HepG2 (cell line): ENCODE data around the gene LINGO3. TPM values are rescaled to one million over a fixed set of nuclear protein-coding genes. Genes with fewer than 3 reads are reported as not detected.

Source experiments
- ATAC-seq: fragments of 200-7000 bp; cut with Tn5 transposase; 3 replicates; pipeline ENCODE4 v1.9.1; 2020; ENCODE audit warnings: mild to moderate bottlenecking, moderate library complexity
- BruUV-seq: library from RNA; stranded (reverse); fragments of 400-500 nt; replicated peaks from 2 replicates; lab custom pipeline; 2021; lab: Mats Ljungman, UMichigan
- CTCF ChIA-PET: fragments of 300-600 bp; formaldehyde crosslinking; extraction: SDS; loops from one replicate; lab custom pipeline; 2021; ENCODE audit warnings: low total read pairs, inconsistent platforms, low intra/inter-chr PET ratio; lab: Yijun Ruan, JAX
- POLR2A ChIA-PET: fragments of 350-600 bp; sonication (Branson Sonifier 250); formaldehyde crosslinking; loops from one replicate; lab custom pipeline; 2020; ENCODE audit warnings: antibody characterized with exemption, inconsistent platforms; lab: Yijun Ruan, JAX
- DNase-seq: peaks from one replicate; pipeline ENCODE4 v3.0.0-alpha.2; 2015; ENCODE audit warnings: low spot score
- FAIRE-seq: peaks from 3 replicates; lab custom pipeline; 2011; peaks lifted over from hg19 to GRCh38; lab: Jason Lieb, UNC
- H2AFZ ChIP-seq: one replicate; pipeline ENCODE4 v1.6.1; 2011; ENCODE audit warnings: low read length, inconsistent platforms
- H3K27ac ChIP-seq: fragments of 300-600 bp; 3 replicates; pipeline ENCODE4 v1.8.0; 2011; ENCODE audit warnings: mixed run types, mild to moderate bottlenecking, mixed read lengths, low read length, inconsistent platforms; ENCODE audit not compliant: insufficient read depth; ENCODE audit errors: extremely low read length
- H3K27me3 ChIP-seq, 2 experiments: fragments of 200-600 bp in 1 of 2; 2 replicates in 1 of 2; 3 replicates in 1 of 2; pipeline versions ENCODE4 v1.6.0 to v1.8.0; 2011; ENCODE audit warnings: low read length in 2 of 2, mild to moderate bottlenecking in 2 of 2, moderate library complexity in 2 of 2, inconsistent platforms in 1 of 2; ENCODE audit not compliant: insufficient read depth in 2 of 2, control insufficient read depth in 1 of 2
- H3K36me3 ChIP-seq, 2 experiments: fragments of 200-600 bp in 1 of 2; replicated peaks in 1 of 2; 2 replicates in 1 of 2; 3 replicates in 1 of 2; pipeline versions ENCODE4 v1.5.1 to v1.8.0; 2011; ENCODE audit warnings: low read length in 2 of 2, inconsistent platforms in 1 of 2; ENCODE audit not compliant: insufficient read depth in 2 of 2, control insufficient read depth in 1 of 2
- H3K4me1 ChIP-seq: 2 replicates; pipeline ENCODE4 v1.5.1; 2012; ENCODE audit warnings: low read length, inconsistent platforms; ENCODE audit not compliant: insufficient read depth
- H3K4me2 ChIP-seq: 2 replicates; pipeline ENCODE4 v1.6.0; 2011; ENCODE audit warnings: low read depth, low read length, inconsistent platforms
- H3K4me3 ChIP-seq, 3 experiments: fragments of 200-600 bp in 1 of 3; sonication (generic), shearing (Covaris generic) in 1 of 3; replicated peaks in 1 of 3; 2 replicates each; pipeline ENCODE4 v1.5.1; 2011 to 2016; ENCODE audit warnings: low read length in 3 of 3, inconsistent platforms in 2 of 3, low read depth in 2 of 3, mild to moderate bottlenecking in 2 of 3, control low read depth in 1 of 3, mixed read lengths in 1 of 3; ENCODE audit not compliant: insufficient read depth in 1 of 3
- H3K79me2 ChIP-seq: one replicate; pipeline ENCODE4 v1.6.1; 2011; ENCODE audit warnings: low read length, inconsistent platforms; ENCODE audit not compliant: insufficient read depth
- H3K9ac ChIP-seq: 2 replicates; pipeline ENCODE4 v1.6.0; 2011; ENCODE audit warnings: mild to moderate bottlenecking, low read depth, low read length, inconsistent platforms; ENCODE audit not compliant: insufficient read depth
- H3K9me3 ChIP-seq: 2 replicates; pipeline ENCODE4 v1.5.1; 2012; ENCODE audit warnings: mild to moderate bottlenecking, low read length
- H4K20me1 ChIP-seq: 2 replicates; pipeline ENCODE4 v1.6.0; 2011; ENCODE audit warnings: inconsistent platforms, mild to moderate bottlenecking, low read length, moderate library complexity; ENCODE audit not compliant: insufficient read depth
- ZNF567 ChIP-seq: sonication (generic); formaldehyde crosslinking; IDR thresholded peaks from 2 replicates; pipeline ENCODE4 v1.8.1; 2023; ENCODE audit warnings: mild to moderate bottlenecking, missing genetic modification reagents, borderline replicate concordance
- WGBS: methylation state at CpG from one replicate; pipeline ENCODE4 v1.1.6; 2017; ENCODE audit warnings: low lambda C conversion rate; 5-methylcytosine and 5-hydroxymethylcytosine counted together
- in situ Hi-C: cut with HindIII; loops from 2 replicates; pipeline ENCODE4 v1.10.0; 2017; ENCODE audit warnings: low pct_unique_long_range_greater_than_20kb; ENCODE audit not compliant: extremely low pct_ligation_motif_present
- intact Hi-C: fragments of 100-400 bp; cut with micrococcal nuclease; formaldehyde crosslinking; loops from one replicate; pipeline ENCODE4 v1.10.0; 2022; ENCODE audit not compliant: unreplicated experiment
- polyA plus RNA-seq, 8 experiments: library from polyadenylated mRNA; depleted of rRNA in 3 of 8; stranded (reverse) in 7 of 8; unstranded in 1 of 8; fragments of >200 nt; fragmentation: Illumina TruSeq in 4 of 8; extraction: Trizol in 4 of 8; gene quantifications; 2 replicates each; pipeline versions ENCODE4 v1.2.1 to v1.2.3, GENCODE V29; 2011 to 2016; ENCODE audit warnings: low read depth in 4 of 8, missing spikeins in 1 of 8, mixed read lengths in 1 of 8; ENCODE audit not compliant: insufficient read depth in 1 of 8
- total RNA-seq, 5 experiments: library from RNA; depleted of rRNA; stranded (reverse); fragments of >200 nt; fragmentation: Illumina TruSeq; extraction: Trizol; gene quantifications; 2 replicates each; pipeline ENCODE4 v1.2.3, GENCODE V29; 2016; ENCODE audit warnings: low read depth in 1 of 5
- TF ChIP-seq, protein P1 (sequence below): sonication (generic); formaldehyde crosslinking; IDR thresholded peaks from 2 replicates; pipeline ENCODE4 v1.5.1; 2020; ENCODE audit warnings: mild to moderate bottlenecking, missing genetic modification reagents, moderate library complexity

LINGO3 gene
- total and polyA plus RNA-seq, 2 of the 13 experiments (the other 11 are each of a cell fraction or from before 2014, with no cell fraction given), result not detected

DNA sequence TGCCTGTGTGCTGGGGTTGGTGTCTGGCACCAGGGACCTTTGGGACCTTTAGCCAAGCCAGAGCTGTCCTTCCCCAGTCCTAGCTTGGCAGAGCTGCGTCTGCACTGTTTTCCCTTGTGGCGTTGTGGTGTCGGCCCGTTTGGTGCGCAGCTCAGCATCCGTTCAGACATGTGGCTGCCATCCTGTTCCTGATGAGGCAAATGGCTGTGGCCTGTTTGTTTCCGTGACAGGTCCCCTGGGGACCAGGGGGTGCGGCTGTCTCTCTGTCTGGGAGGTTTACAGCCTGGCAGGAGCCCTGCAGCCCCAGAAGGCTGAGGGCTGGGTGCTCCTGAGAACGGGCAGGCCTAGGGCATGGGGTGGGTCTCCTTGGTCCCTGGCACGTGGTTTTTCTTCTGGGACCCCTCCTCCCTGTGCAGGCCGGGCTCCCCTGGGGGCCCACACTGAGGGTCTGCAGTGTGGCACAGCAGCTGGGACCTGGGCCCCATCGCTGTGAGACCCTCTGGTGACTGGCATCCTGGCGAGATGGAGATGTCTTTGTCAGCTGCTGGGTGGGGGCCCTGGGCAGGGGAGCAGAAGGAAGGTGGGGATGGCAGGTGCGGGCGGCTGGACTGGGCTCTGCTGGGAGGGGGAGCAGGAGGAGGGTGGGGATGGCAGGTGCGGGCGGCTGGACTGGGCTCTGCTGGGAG lies 24.5 kb upstream of the LINGO3 start:
- Histone ChIP-seq H3K27me3 (no peaks in the 10 kb centered on the region; a peak in 1 of 5 replicates), H3K36me3 (no peaks in the 10 kb centered on the region), H3K9me3 (no peaks in the 10 kb centered on the region)
- CTCF ChIA-PET, result no interaction called here
- TF ChIP-seq ZNF567, result no peak
- TF ChIP-seq, protein P1, sequence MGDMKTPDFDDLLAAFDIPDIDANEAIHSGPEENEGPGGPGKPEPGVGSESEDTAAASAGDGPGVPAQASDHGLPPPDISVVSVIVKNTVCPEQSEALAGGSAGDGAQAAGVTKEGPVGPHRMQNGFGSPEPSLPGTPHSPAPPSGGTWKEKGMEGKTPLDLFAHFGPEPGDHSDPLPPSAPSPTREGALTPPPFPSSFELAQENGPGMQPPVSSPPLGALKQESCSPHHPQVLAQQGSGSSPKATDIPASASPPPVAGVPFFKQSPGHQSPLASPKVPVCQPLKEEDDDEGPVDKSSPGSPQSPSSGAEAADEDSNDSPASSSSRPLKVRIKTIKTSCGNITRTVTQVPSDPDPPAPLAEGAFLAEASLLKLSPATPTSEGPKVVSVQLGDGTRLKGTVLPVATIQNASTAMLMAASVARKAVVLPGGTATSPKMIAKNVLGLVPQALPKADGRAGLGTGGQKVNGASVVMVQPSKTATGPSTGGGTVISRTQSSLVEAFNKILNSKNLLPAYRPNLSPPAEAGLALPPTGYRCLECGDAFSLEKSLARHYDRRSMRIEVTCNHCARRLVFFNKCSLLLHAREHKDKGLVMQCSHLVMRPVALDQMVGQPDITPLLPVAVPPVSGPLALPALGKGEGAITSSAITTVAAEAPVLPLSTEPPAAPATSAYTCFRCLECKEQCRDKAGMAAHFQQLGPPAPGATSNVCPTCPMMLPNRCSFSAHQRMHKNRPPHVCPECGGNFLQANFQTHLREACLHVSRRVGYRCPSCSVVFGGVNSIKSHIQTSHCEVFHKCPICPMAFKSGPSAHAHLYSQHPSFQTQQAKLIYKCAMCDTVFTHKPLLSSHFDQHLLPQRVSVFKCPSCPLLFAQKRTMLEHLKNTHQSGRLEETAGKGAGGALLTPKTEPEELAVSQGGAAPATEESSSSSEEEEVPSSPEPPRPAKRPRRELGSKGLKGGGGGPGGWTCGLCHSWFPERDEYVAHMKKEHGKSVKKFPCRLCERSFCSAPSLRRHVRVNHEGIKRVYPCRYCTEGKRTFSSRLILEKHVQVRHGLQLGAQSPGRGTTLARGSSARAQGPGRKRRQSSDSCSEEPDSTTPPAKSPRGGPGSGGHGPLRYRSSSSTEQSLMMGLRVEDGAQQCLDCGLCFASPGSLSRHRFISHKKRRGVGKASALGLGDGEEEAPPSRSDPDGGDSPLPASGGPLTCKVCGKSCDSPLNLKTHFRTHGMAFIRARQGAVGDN (CRISPR knock-in tag), result peak; percentile 1; the same call in 1 of the 2 replicates
- TF ChIP-seq, all 625 proteins: peak for 1
- H3K79me2 ChIP-seq, result peaks cover 29% of the 10 kb centered on the region
- 73% methylated on average over 14 of the region's 17 CpGs for WGBS
- H4K20me1 ChIP-seq, result peaks cover 8% of the 10 kb centered on the region; the same call in 1 of the 2 replicates
- peaks cover 54% of the 10 kb centered on the region for H3K4me1 ChIP-seq
- no peak for FAIRE-seq
- ATAC-seq, result no peak
- H3K27ac ChIP-seq, result no peak overlapping the region
- POLR2A ChIA-PET, result interaction anchor here (0.6 to 3.4 kb wide), 3 partner anchors 61 to 852 kb away, joined by 3 to 35 read pairs (median 6); no protein-coding TSS in a partner anchor
- no peak for DNase-seq
- no peak overlapping the region for H2AFZ ChIP-seq
- no TSS peak for BruUV-seq
- in situ Hi-C loops, result no loop called here
- peak overlapping the region; percentile 95 for H3K4me2 ChIP-seq
- H3K9ac ChIP-seq, result no peak overlapping the region
- peak overlapping the region in 1 of 3 experiments; percentile 73; a peak in 2 of 6 replicates for H3K4me3 ChIP-seq
- intact Hi-C loops, result no loop called here
